HG02588 (cell line): ENCODE data around the gene INTS12.

ENCODE experiments used
- ATAC-seq: cut with Tn5 transposase; IDR thresholded peaks from one replicate; pipeline ENCODE4 v1.9.1; 2021; ENCODE audit warnings: mild to moderate bottlenecking, moderate library complexity; ENCODE audit not compliant: unreplicated experiment

The INTS12 gene

DNA sequence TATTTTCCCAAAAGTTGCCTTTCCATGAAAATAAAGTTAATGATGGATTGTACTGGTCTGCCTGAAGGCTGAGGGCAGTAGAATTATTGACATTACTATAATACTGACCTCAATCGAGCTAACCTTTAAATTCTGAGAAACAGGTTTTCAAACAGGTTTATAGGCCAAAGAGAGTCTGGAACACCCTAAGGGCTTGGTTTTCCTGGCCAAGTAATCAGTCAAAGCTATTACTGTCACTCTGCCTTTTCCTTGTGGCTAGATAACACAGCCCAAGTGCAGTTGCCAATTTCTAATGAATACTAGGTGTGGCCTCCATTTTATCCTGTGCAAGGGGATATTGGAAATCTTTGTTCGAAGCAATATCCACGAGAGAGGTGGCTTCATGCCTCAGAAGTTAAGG, 75.2 kb downstream of the INTS12 start:
- no peak for ATAC-seq
